ENCODE data around the gene KLHL13. TPM values are rescaled to one million over a fixed set of nuclear protein-coding genes. Genes with fewer than 3 reads are reported as not detected.

The KLHL13 gene
- total RNA-seq, 4 donors from 2014 or later, result 1.3 to 8.2 (median 5.2) TPM

GRCh38 chrX:117985241-117985640 lies 131.4 kb downstream of the KLHL13 start:
- H3K4me3 ChIP-seq, result no peak overlapping the region
- TF ChIP-seq POLR2A (IDR thresholded peaks at IDR 0.05), result no peak
- TF ChIP-seq CTCF (IDR thresholded peaks at IDR 0.05), result no peak
- DNase-seq, result no peak
- no peak overlapping the region for H3K27ac ChIP-seq
- no peaks in the 10 kb centered on the region for H3K27me3 ChIP-seq
- no peaks in the 10 kb centered on the region for H3K9me3 ChIP-seq
- 57% methylated on average over 1 of the region's 1 CpG; no CpG with 5 or more reads in 1 of the 2 donors for WGBS, 2 donors
- no peaks in the 10 kb centered on the region for H3K36me3 ChIP-seq
- intact Hi-C loops (cut with DNase I), result no loop called here
- no peaks in the 10 kb centered on the region for H3K4me1 ChIP-seq

DNA sequence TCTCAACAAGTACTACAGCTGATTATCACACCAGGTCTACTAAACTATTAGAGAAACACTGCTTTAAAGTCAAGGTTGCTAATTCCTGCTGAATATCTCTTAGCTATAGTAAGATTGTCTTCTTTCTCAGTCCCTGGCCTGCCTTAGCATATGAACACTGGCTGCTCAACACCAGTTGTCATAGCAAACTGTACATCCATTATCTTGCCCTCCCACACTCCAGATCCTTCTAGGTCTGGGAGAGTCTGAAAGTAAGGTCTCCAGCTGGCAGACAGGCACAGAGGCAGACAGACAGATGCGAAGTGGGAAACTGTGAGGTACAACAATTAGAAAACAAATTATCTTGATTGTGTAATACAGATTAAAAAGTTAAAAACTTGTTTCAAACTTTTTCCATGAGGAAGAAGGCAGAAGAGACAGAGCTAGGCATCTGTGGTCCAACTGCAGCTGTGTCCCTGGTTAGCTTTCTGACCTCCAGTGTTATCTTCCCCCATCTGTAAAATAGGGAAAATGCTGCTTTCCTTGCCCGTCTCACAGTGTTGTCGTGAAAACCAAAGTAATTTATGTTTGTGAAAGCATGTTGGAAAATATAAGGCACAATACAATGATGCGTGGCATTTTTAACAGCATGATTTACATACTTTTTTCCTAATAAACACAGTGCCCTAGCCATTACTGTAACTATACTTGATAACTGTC lies 133.8 kb downstream of the KLHL13 start:
- intact Hi-C loops (cut with DNase I), result no loop called here
- H3K4me3 ChIP-seq, result no peak overlapping the region
- 70 to 80% methylated on average over 4 of the region's 4 CpGs for WGBS, 2 donors
- H3K36me3 ChIP-seq, result no peaks in the 10 kb centered on the region
- TF ChIP-seq CTCF (IDR thresholded peaks at IDR 0.05) (no peak), POLR2A (IDR thresholded peaks at IDR 0.05) (no peak)
- no peaks in the 10 kb centered on the region for H3K9me3 ChIP-seq
- peak overlapping the region in 1 of 4 donors; percentile 13 for H3K27ac ChIP-seq
- no peaks in the 10 kb centered on the region for H3K4me1 ChIP-seq
- DNase-seq, result no peak
- no peaks in the 10 kb centered on the region for H3K27me3 ChIP-seq

GRCh38 chrX:117978402-117978801 lies 138.2 kb downstream of the KLHL13 start:
- 100% methylated on average over 1 of the region's 1 CpG for WGBS, 2 donors
- peak overlapping the region in 1 of 4 donors; percentile 5 for H3K27ac ChIP-seq

GRCh38 chrX:117977526-117977925 lies 139.1 kb downstream of the KLHL13 start:
- DNase-seq, result no peak
- Histone ChIP-seq H3K4me1 (peaks cover 0 to 7% (median 0%) of the 10 kb centered on the region in 3 donors), H3K4me3 (no peak overlapping the region), H3K36me3 (no peaks in the 10 kb centered on the region), H3K9me3 (no peaks in the 10 kb centered on the region), H3K27ac (no peak overlapping the region), H3K27me3 (no peaks in the 10 kb centered on the region)
- TF ChIP-seq POLR2A (IDR thresholded peaks at IDR 0.05) (no peak), CTCF (IDR thresholded peaks at IDR 0.05) (no peak)
- WGBS, 2 donors, result 25 to 39% methylated on average over 1 of the region's 1 CpG
- intact Hi-C loops (cut with DNase I), result no loop called here

More at GRCh38 chrX:117978402-117978801, 138.2 kb downstream of the KLHL13 start:
- intact Hi-C loops (cut with DNase I), result no loop called here
- Histone ChIP-seq H3K27me3 (no peaks in the 10 kb centered on the region), H3K36me3 (no peaks in the 10 kb centered on the region), H3K9me3 (no peaks in the 10 kb centered on the region), H3K4me1 (no peaks in the 10 kb centered on the region), H3K4me3 (no peak overlapping the region)
- no peak for DNase-seq
- TF ChIP-seq CTCF (IDR thresholded peaks at IDR 0.05), result no peak
- no peak for TF ChIP-seq POLR2A (IDR thresholded peaks at IDR 0.05)

GRCh38 chrX:117973110-117973807 lies 143.4 kb downstream of the KLHL13 start:
- DNase-seq, result no peak
- Histone ChIP-seq H3K27ac (no peak overlapping the region), H3K9me3 (no peaks in the 10 kb centered on the region), H3K36me3 (no peaks in the 10 kb centered on the region), H3K27me3 (no peaks in the 10 kb centered on the region), H3K4me1 (peaks cover 0 to 7% (median 0%) of the 10 kb centered on the region in 3 donors), H3K4me3 (peak overlapping the region in 1 of 4 donors; percentile 28)
- WGBS, 2 donors, result 36 to 43% methylated on average over 4 of the region's 4 CpGs
- intact Hi-C loops (cut with DNase I), result no loop called here
- TF ChIP-seq POLR2A (IDR thresholded peaks at IDR 0.05) (no peak), CTCF (IDR thresholded peaks at IDR 0.05) (no peak)
